HepG2 (cell line): ENCODE data around the gene SUMO4.

ENCODE experiments used
- ASH2L ChIP-seq: fragments of 300-600, 200-600 bp; sonication (generic); IDR thresholded peaks from 2 replicates; pipeline ENCODE4 v1.7.0; 2017; ENCODE audit warnings: low read depth, mild to moderate bottlenecking, moderate library complexity, mixed read lengths, low read length; ENCODE audit not compliant: insufficient read length
- ETV6 ChIP-seq: sonication (generic); formaldehyde crosslinking; conservative IDR thresholded peaks from 2 replicates; pipeline ENCODE4 v1.4.0; 2020; ENCODE audit warnings: missing genetic modification reagents
- GLI4 ChIP-seq: sonication (generic); formaldehyde crosslinking; IDR thresholded peaks from 2 replicates; pipeline ENCODE4 v1.5.1; 2020; ENCODE audit warnings: missing genetic modification reagents, mild to moderate bottlenecking, moderate library complexity, borderline replicate concordance
- KLF13 ChIP-seq: sonication (generic); formaldehyde crosslinking; IDR thresholded peaks from 2 replicates; pipeline ENCODE4 v1.4.0; 2020; ENCODE audit warnings: mild to moderate bottlenecking, missing genetic modification reagents
- PLSCR1 ChIP-seq: sonication (generic); formaldehyde crosslinking; IDR thresholded peaks from 2 replicates; pipeline ENCODE4 v1.5.0; 2020; ENCODE audit warnings: missing genetic modification reagents, mild to moderate bottlenecking, borderline replicate concordance
- PRDM10 ChIP-seq: sonication (generic); formaldehyde crosslinking; IDR thresholded peaks from 2 replicates; pipeline ENCODE4 v1.4.0; 2020; ENCODE audit warnings: low read depth, missing genetic modification reagents
- RCOR2 ChIP-seq: IDR thresholded peaks from 2 replicates; pipeline ENCODE4 v1.6.1; 2016; ENCODE audit warnings: missing biosample characterization, missing genetic modification reagents
- SAFB2 ChIP-seq: sonication (generic); formaldehyde crosslinking; IDR thresholded peaks from 2 replicates; pipeline ENCODE4 v1.5.1; 2020; ENCODE audit warnings: missing genetic modification reagents, low read depth, mild to moderate bottlenecking, borderline replicate concordance
- ZBTB33 ChIP-seq: sonication (generic); formaldehyde crosslinking; IDR thresholded peaks from 2 replicates; pipeline ENCODE4 v1.4.0; 2020; ENCODE audit warnings: missing genetic modification reagents
- ZNF280D ChIP-seq: sonication (generic); formaldehyde crosslinking; IDR thresholded peaks from 2 replicates; pipeline ENCODE4 v1.5.1; 2020; ENCODE audit warnings: mild to moderate bottlenecking, missing genetic modification reagents
- ZNF350 ChIP-seq: sonication (generic); formaldehyde crosslinking; IDR thresholded peaks from 2 replicates; pipeline ENCODE4 v1.4.0; 2020; ENCODE audit warnings: mild to moderate bottlenecking, low read depth, missing genetic modification reagents, borderline replicate concordance
- ZNF770 ChIP-seq: sonication (generic); formaldehyde crosslinking; IDR thresholded peaks from 2 replicates; pipeline ENCODE4 v1.5.0; 2020; ENCODE audit warnings: mild to moderate bottlenecking, missing genetic modification reagents

- no peak for TF ChIP-seq SAFB2 (CRISPR knock-in tag)
- TF ChIP-seq ZBTB33: no peak
- TF ChIP-seq PRDM10 (CRISPR knock-in tag): no peak
- no peak for TF ChIP-seq RCOR2
- TF ChIP-seq KLF13 (CRISPR knock-in tag): no peak
- no peak for TF ChIP-seq GLI4
- TF ChIP-seq ETV6 (CRISPR knock-in tag): no peak
- no peak for TF ChIP-seq ZNF350 (CRISPR knock-in tag)
- TF ChIP-seq PLSCR1 (CRISPR knock-in tag): no peak
- TF ChIP-seq ASH2L: no peak
- TF ChIP-seq ZNF770 (CRISPR knock-in tag): no peak
- no peak for TF ChIP-seq ZNF280D
These were observed 33.3 kb downstream of the SUMO4 start for GRCh38 chr6:149433405-149433804.
